H1 (cell line): Measurements from ENCODE around the gene PSMB11.
A peak's percentile ranks its signal among the peaks of the same experiment; 100 is the strongest.

Source experiments
- ATF3 ChIP-seq: IDR thresholded peaks from 2 replicates; pipeline ENCODE4 v1.6.1; 2011; ENCODE audit warnings: low read depth, mild to moderate bottlenecking, low read length; ENCODE audit not compliant: insufficient read depth
- CEBPB ChIP-seq: IDR thresholded peaks from 2 replicates; pipeline ENCODE4 v1.6.1; 2012; ENCODE audit warnings: low read depth, low read length
- EZH2 ChIP-seq: fragments of 200-600 bp; sonication (generic); IDR thresholded peaks from 2 replicates; pipeline ENCODE4 v1.7.1; 2012; ENCODE audit warnings: low read depth, mild to moderate bottlenecking, moderate library complexity, low read length, inconsistent platforms; ENCODE audit not compliant: severe bottlenecking
- HDAC6 ChIP-seq: IDR thresholded peaks from one replicate; pipeline ENCODE4 v1.7.1; 2012; ENCODE audit warnings: low read depth, mild to moderate bottlenecking, inconsistent platforms, low read length, moderate library complexity
- JUND ChIP-seq: IDR thresholded peaks from 2 replicates; pipeline ENCODE4 v1.6.1; 2011; ENCODE audit warnings: mild to moderate bottlenecking, improper control_type of control experiment, low read length
- NRF1 ChIP-seq: IDR thresholded peaks from 2 replicates; pipeline ENCODE4 v1.6.1; 2011; ENCODE audit warnings: mild to moderate bottlenecking, low read depth, low read length, improper control_type of control experiment
- POLR2A ChIP-seq, 2 experiments: IDR thresholded peaks; 1 replicate in 1 of 2; 2 replicates in 1 of 2; pipeline ENCODE4 v1.6.1; 2011; ENCODE audit warnings: low read depth in 2 of 2, low read length in 2 of 2, mild to moderate bottlenecking in 2 of 2; ENCODE audit errors: control extremely low read depth in 1 of 2
- POLR2AphosphoS5 ChIP-seq: IDR thresholded peaks from 2 replicates; pipeline ENCODE4 v1.6.1; 2011; ENCODE audit warnings: low read depth, low read length
- RXRA ChIP-seq: IDR thresholded peaks from 2 replicates; pipeline ENCODE4 v1.6.1; 2011; ENCODE audit warnings: low read depth, mild to moderate bottlenecking, low read length, moderate library complexity; ENCODE audit not compliant: insufficient read depth
- TAF1 ChIP-seq: IDR thresholded peaks from 2 replicates; pipeline ENCODE4 v1.6.1; 2011; ENCODE audit warnings: mild to moderate bottlenecking, low read depth, low read length
- ZNF274 ChIP-seq: IDR thresholded peaks from 2 replicates; pipeline ENCODE4 v1.7.0; 2012; ENCODE audit warnings: low read length, borderline replicate concordance; ENCODE audit errors: extremely low read depth
- TF ChIP-seq, protein P1 (sequence below): IDR thresholded peaks from 2 replicates; pipeline ENCODE4 v1.6.1; 2012; ENCODE audit warnings: inconsistent platforms
- TF ChIP-seq, protein P2 (sequence below), 3 experiments: IDR thresholded peaks; 1 replicate in 2 of 3; 2 replicates in 1 of 3; pipeline versions ENCODE4 v1.5.1 to v1.6.1; 2011; ENCODE audit warnings: low read length in 3 of 3, mild to moderate bottlenecking in 3 of 3, inconsistent platforms in 2 of 3, low read depth in 1 of 3, moderate library complexity in 1 of 3; ENCODE audit not compliant: insufficient read depth in 1 of 3; ENCODE audit errors: control extremely low read depth in 1 of 3

GRCh38 chr14:23042162-23042965 is at the start of gene PSMB11:
- TF ChIP-seq POLR2A (IDR thresholded peaks at IDR 0.05; ENCODE audit: control extremely low read depth in 1 of 2, low read depth in 2 of 2, low read length in 2 of 2) (no peak), ZNF274 (no peak), ATF3 (no peak), NRF1 (no peak), POLR2AphosphoS5 (no peak), EZH2 (no peak), JUND (no peak), RXRA (no peak), TAF1 (no peak), CEBPB (no peak), HDAC6 (no peak)
- TF ChIP-seq, protein P1, sequence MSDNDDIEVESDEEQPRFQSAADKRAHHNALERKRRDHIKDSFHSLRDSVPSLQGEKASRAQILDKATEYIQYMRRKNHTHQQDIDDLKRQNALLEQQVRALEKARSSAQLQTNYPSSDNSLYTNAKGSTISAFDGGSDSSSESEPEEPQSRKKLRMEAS, result no peak
- TF ChIP-seq, protein P2, sequence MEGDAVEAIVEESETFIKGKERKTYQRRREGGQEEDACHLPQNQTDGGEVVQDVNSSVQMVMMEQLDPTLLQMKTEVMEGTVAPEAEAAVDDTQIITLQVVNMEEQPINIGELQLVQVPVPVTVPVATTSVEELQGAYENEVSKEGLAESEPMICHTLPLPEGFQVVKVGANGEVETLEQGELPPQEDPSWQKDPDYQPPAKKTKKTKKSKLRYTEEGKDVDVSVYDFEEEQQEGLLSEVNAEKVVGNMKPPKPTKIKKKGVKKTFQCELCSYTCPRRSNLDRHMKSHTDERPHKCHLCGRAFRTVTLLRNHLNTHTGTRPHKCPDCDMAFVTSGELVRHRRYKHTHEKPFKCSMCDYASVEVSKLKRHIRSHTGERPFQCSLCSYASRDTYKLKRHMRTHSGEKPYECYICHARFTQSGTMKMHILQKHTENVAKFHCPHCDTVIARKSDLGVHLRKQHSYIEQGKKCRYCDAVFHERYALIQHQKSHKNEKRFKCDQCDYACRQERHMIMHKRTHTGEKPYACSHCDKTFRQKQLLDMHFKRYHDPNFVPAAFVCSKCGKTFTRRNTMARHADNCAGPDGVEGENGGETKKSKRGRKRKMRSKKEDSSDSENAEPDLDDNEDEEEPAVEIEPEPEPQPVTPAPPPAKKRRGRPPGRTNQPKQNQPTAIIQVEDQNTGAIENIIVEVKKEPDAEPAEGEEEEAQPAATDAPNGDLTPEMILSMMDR (IDR thresholded peaks at IDR 0.05; ENCODE audit: control extremely low read depth in 1 of 3, insufficient read depth in 1 of 3, low read depth in 1 of 3, low read length in 3 of 3), result peak in 2 of 3 experiments; percentile 5 to 20; a peak in 2 of 4 replicates
